Measurements from ENCODE around the gene KATNIP. TPM values are rescaled to one million over a fixed set of nuclear protein-coding genes. Genes with fewer than 3 reads are reported as not detected.

Gene KATNIP
- polyA plus RNA-seq, 1 of the 3 experiments (the other 2 are of a cell fraction) = 25.5 TPM

Other genes with a start within 250 kb of the KATNIP start
- gene IL4R, start 236.2 kb upstream of the KATNIP start, polyA plus RNA-seq (2012; rRNA removed) = 16.1 and 16.4 TPM in 2 replicates
- gene IL21R, start 148.0 kb upstream of the KATNIP start, polyA plus RNA-seq (2012; rRNA removed) = 0.13 TPM in 2 replicates
- 30.1 and 47.2 TPM in 2 replicates for gene GTF3C1, start 231 bp upstream of the KATNIP start, polyA plus RNA-seq (2012; rRNA removed)

Data from SK-N-SH (cell line).